Measurements from ENCODE around the gene F8. TPM values are rescaled to one million over a fixed set of nuclear protein-coding genes. Genes with fewer than 3 reads are reported as not detected.

F8 gene
- total RNA-seq, 1 donor from 2014 or later: 1.8 TPM

DNA sequence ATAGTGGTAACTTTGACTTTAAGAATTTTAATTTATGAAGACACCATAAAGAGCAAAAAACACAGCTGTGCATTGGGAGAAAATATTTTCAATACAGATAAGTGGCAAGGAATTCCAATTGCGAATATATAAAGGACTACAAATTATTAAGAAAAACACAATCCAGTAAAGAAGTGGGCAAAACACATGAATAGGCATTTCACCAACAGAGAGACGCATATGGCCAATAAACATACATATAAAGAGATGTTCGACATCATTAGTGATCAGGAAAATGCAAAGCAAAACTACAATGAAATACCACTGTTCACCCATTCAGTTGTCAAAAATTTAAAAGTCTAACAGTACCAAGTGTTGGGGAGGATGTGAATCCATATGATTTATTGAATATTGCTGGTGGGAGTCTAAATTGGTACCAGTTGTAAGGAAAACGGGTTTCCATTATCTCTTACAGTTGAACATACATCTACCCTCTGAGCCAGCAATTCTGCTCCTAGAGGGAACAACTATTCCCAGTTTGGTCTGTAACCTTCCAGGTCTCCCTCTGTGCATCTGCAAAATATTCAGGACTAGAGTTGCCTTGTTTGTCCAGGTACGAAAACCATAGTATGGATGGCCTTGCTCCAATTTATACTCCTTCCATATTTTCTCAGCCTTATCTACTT is 215.6 kb downstream of the F8 start:
- Mint-ChIP-seq H3K36me3 (ENCODE audit: unreplicated experiment) (no peaks in the 10 kb centered on the region), H3K27ac (ENCODE audit: unreplicated experiment) (no peak overlapping the region), H3K4me1 (ENCODE audit: low read depth, unreplicated experiment) (peaks cover 2% of the 10 kb centered on the region), H3K27me3 (ENCODE audit: unreplicated experiment) (peaks cover 2% of the 10 kb centered on the region), H3K9me3 (ENCODE audit: unreplicated experiment) (no peaks in the 10 kb centered on the region), H3K4me3 (ENCODE audit: unreplicated experiment) (no peak overlapping the region)
- DNase-seq: no peak
- TF ChIP-seq, protein P1, sequence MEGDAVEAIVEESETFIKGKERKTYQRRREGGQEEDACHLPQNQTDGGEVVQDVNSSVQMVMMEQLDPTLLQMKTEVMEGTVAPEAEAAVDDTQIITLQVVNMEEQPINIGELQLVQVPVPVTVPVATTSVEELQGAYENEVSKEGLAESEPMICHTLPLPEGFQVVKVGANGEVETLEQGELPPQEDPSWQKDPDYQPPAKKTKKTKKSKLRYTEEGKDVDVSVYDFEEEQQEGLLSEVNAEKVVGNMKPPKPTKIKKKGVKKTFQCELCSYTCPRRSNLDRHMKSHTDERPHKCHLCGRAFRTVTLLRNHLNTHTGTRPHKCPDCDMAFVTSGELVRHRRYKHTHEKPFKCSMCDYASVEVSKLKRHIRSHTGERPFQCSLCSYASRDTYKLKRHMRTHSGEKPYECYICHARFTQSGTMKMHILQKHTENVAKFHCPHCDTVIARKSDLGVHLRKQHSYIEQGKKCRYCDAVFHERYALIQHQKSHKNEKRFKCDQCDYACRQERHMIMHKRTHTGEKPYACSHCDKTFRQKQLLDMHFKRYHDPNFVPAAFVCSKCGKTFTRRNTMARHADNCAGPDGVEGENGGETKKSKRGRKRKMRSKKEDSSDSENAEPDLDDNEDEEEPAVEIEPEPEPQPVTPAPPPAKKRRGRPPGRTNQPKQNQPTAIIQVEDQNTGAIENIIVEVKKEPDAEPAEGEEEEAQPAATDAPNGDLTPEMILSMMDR (IDR thresholded peaks at IDR 0.05; ENCODE audit: partially characterized antibody, unreplicated experiment): no peak

DNA sequence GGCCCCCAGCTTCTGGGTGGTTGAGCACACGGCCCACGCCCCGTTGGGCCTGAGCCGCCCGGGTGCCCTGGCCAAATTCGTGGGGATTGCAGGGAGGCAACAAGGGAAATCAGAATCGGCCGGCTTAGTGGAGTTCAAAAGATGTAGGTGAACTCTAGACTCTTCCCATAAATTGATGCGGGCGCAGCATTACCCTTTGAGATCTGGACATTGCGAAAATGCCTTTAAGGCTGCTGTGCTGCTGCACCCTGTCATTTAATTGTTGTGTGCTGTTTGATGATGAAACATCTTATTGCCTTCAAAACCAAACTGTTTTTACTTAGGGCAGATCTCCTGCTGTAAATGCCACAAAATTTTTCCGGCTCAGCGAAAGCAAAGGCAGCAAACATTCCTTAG is 216.8 kb downstream of the F8 start:
- Mint-ChIP-seq H3K27me3 (ENCODE audit: unreplicated experiment) (peaks cover 2% of the 10 kb centered on the region), H3K36me3 (ENCODE audit: unreplicated experiment) (no peaks in the 10 kb centered on the region), H3K4me1 (ENCODE audit: low read depth, unreplicated experiment) (peaks cover 2% of the 10 kb centered on the region), H3K27ac (ENCODE audit: unreplicated experiment) (peak overlapping the region; percentile 59), H3K4me3 (ENCODE audit: unreplicated experiment) (peak overlapping the region; percentile 84), H3K9me3 (ENCODE audit: unreplicated experiment) (no peaks in the 10 kb centered on the region)
- TF ChIP-seq, protein P1 (IDR thresholded peaks at IDR 0.05; ENCODE audit: partially characterized antibody, unreplicated experiment): no peak
- DNase-seq: no peak

DNA sequence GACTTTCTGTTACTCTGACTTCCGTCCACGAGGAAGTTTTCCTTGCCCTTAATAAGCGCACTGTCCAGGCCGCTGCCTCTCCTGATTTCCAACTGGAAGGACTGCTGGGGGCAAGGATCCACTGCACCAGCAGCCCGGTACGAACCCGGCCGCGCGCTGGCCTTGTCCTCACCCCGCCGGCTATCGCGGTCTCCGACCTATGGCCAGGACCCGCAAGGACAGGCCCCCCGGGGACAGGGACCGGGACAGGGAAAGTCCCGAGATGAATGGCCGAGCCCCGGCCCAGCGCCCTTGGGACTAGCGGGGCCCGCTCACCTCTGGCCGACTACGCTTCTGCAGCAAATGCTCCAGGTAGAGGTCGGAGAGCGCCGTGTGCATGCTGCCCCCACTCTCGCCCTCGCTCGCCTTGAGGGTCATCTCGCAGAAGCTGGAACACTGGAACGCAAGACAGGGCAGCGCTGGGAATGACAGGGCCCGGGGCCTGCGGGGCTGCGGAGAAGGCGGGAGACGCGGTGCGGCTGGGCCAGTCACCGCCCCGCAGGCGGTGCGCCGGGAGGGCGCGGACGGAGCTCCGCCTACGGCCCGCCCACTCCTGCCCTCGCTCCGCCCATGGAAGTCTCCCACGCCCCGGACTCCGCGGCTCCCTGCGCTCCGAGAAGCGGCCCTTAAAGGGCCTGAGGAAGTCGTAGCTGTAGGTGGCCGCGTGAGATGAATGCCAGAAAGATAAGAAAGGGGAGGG is 217.4 kb downstream of the F8 start, which contains the start of gene MPP1:
Gene MPP1, minus strand, starts transcription at position 529 of the 739 bp plus-strand sequence. Its CDS starts 112 bp downstream, at position 417.
- H3K27ac Mint-ChIP-seq (ENCODE audit: unreplicated experiment): peak within 1 kb of the TSS; percentile 59
- no peaks in the 10 kb centered on the region for H3K9me3 Mint-ChIP-seq (ENCODE audit: unreplicated experiment)
- H3K4me1 Mint-ChIP-seq (ENCODE audit: low read depth, unreplicated experiment): peaks cover 2% of the 10 kb centered on the region
- TF ChIP-seq, protein P1 (IDR thresholded peaks at IDR 0.05; ENCODE audit: partially characterized antibody, unreplicated experiment): no peak
- DNase-seq: peak; percentile 79
- no peaks in the 10 kb centered on the region for H3K36me3 Mint-ChIP-seq (ENCODE audit: unreplicated experiment)
- peaks cover 2% of the 10 kb centered on the region for H3K27me3 Mint-ChIP-seq (ENCODE audit: unreplicated experiment)
- H3K4me3 Mint-ChIP-seq (ENCODE audit: unreplicated experiment): peak within 1 kb of the TSS; percentile 86

DNA sequence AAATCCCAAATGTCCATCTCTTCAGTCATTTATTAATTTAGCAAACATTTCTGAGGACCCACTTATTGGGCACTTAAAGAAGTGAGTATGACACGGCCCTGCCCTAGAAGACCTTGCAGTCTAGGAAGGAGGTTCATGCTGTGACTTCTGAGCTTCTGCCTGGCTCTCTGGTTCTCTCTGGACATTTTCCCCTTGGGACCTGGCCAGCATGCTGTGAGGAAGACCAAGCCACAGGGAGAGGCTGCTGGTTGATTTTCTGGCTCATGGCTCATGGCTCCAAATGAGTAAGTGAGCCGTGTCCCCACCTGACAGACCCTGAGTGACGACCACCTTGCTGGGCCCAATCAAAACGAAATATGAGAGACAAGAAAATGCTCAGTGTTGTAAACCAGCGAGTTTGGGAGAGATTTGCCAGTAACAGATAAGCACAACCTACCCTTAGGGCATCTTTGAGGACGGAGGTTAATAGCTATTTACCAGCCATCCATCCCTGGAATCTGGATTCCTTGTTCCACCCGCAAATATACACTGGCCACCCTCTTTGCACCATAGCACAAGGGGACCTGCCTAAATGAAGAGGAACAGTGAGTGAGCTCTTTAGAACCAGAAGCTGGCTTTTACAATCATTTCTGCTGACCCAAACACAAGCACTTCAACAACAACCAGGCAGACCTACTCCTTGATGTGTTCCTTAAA is 218.1 kb downstream of the F8 start:
- no peak overlapping the region for H3K27ac Mint-ChIP-seq (ENCODE audit: unreplicated experiment)
- DNase-seq: no peak
- H3K27me3 Mint-ChIP-seq (ENCODE audit: unreplicated experiment): peaks cover 2% of the 10 kb centered on the region
- H3K36me3 Mint-ChIP-seq (ENCODE audit: unreplicated experiment): no peaks in the 10 kb centered on the region
- H3K4me3 Mint-ChIP-seq (ENCODE audit: unreplicated experiment): peak overlapping the region; percentile 86
- no peaks in the 10 kb centered on the region for H3K9me3 Mint-ChIP-seq (ENCODE audit: unreplicated experiment)
- TF ChIP-seq, protein P1 (IDR thresholded peaks at IDR 0.05; ENCODE audit: partially characterized antibody, unreplicated experiment): no peak
- peaks cover 2% of the 10 kb centered on the region for H3K4me1 Mint-ChIP-seq (ENCODE audit: low read depth, unreplicated experiment)

Data from glutamatergic neuron (in vitro differentiated cells).